GM18526 (cell line): Measurements from ENCODE around the gene ULK2.

Source experiments
- POLR2A ChIP-seq: IDR thresholded peaks from 3 replicates; pipeline ENCODE4 v1.6.1; 2011; ENCODE audit not compliant: insufficient read length; ENCODE audit errors: extremely low read depth

The ULK2 gene

DNA sequence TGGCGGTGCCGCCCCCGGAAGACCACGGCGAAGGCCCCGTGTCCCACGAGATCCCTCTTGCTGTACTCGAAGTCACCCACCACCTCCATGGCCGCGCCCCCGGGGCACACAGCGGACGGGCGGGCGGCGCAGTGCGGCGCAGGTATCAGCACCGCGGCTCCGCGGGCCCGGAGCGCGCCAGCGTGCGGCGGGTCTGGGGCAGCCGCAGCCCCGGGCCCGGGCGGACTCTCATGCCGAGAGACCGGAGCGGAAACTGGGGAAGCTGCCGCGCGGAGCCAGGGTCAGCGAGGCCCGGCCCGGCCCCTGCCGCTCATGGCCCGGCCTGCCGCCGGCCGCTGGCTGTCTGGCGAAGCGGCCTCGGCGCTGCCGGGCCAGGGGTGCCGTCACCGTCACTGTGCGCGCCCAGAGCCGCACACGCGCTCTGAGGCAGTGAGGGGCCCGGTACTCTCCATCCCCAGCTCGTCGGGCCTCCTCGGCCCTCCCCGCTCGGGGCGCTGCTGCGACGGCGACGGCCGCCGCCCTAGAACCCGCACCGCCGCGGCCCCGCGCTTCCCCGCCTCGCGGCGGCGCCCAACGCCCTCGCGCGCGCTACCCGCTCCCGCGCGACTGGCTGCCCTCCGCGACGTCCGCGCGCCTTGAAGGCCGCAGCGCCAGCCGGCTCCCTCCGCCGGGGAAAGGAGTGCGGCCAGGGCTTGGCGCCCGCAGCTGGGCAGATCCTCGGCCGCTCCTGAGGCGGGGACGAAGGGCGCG, at the start of gene ULK2:
TSS of gene ULK2 (minus strand) at position 608 of the 750 bp plus-strand sequence. CDS start at position 89, 519 bp downstream.
- peak; percentile 38 for TF ChIP-seq POLR2A

DNA sequence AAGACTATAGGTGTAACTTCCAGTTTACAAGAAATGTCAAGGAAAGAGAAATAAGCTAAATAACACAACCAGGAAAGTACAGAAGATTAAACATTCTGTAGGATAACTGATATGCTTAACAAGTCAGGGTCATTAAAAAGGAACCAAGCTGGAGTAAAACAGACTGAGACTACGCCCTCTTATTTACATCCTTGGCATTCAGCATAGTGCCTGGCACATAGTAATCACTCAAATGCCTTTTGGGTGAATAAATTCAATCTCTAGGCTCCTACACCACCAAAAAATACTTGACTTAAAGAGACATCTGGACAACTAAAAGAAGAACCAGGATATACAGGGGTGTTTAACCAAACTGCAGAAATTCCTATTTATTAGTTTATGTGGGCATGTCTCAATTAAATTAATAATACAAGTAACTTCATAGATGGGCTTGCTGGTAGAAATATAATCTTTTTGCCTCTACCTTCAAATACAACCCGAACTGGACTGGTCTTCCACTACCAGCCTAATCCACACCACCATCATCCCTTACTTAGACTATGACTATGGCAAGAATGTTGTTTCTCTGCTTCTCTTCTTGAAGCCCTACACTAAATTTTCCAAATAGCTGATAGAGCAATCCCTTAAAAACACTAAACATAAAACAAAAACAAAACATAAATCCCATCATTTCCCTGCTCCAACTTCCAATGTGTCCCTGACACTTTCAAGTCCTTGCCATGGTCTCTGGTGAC, 47.7 kb upstream of the ULK2 start:
- no peak for TF ChIP-seq POLR2A

DNA sequence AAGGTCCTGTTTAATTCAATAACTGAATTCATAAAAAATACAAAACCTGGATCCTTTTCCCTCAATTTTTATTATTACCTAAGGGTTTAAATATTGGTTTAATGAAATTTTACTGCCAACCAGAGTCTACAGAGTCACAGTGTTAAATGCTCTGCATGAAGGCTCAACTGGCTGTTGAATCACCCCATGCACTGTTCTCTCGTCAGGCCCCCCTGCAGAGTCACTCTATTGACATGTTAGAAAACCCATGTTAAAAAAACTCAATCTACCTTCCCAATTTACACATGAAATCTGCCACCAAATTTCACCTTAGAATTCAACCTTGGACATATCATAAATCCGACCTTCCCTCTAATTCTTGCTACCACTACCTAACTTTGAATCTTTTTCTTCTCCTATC, 43.3 kb upstream of the ULK2 start:
- TF ChIP-seq POLR2A = no peak

DNA sequence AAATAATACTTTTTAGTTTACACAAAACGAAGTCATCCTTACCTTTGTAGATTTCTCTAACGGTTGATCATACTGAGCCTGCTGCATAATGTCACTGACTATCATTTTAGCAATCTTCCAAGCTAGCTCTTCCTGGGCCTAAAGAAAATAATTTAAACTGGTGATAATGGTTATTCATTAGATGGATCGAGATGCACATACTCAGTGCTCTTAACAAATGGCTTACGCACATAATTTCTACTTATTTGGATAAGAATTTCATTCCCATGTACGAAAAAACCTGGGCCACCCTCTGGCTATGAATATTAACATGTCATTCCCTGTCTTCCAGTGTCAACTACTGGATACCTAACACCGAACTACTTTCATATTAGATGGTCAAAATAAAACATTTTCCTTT, 41.4 kb upstream of the ULK2 start:
- TF ChIP-seq POLR2A = no peak

DNA sequence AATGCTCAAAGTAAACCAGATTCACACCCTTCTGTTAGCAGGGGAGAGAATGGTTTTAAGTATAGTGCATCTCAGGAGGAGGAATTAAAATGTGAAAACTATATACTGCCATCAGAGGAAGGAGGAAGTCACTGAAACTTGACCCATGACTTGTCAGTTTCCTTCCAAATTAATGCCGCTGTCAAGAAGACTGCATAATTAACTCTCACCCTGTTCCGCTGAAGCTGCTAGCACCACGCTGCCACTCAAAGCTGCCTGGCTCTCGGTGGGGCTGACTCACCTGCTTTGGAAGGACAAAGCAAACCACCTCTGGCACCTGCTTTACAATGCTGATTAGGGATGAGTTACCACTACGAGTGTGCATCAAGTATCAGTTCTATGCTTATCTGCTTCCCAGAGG, 37.8 kb upstream of the ULK2 start:
- no peak for TF ChIP-seq POLR2A

DNA sequence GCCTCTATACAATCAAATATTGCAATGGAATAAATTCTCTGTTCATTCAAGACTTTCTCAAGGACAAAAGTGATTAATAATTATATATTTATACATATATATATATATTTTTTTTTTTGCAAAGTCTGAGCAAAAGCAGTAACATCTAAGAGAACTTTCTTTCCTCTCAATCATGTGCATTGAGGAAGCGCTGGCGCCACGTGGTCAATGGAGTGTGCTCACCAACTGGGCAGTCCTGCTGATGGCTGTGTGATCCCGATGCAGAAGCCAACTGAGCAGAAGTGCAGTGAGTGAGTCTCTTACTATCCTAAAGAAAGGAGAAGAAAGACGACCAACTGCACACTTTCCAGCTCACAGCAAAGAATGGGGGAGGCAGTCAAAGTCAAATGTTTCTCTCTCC, 37.2 kb upstream of the ULK2 start:
- TF ChIP-seq POLR2A = no peak

DNA sequence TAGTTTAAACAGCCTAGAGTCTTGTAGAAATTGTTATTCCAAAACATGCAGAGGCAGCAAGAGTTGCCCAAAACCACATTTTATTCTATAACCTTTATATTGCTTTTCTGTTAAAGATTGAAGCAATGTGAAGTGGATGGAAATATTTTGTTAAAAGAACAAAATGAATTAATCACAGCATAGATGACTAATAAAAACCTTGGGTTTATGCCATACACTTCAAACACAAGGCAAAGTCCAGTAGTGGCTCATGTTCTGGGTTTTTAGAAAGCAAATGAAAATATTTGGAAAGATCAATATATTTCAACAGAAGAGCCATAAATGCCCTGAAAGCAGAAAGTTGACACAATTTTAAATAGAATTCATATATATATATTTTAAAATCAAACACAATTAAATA, 36.7 kb upstream of the ULK2 start:
- no peak for TF ChIP-seq POLR2A

DNA sequence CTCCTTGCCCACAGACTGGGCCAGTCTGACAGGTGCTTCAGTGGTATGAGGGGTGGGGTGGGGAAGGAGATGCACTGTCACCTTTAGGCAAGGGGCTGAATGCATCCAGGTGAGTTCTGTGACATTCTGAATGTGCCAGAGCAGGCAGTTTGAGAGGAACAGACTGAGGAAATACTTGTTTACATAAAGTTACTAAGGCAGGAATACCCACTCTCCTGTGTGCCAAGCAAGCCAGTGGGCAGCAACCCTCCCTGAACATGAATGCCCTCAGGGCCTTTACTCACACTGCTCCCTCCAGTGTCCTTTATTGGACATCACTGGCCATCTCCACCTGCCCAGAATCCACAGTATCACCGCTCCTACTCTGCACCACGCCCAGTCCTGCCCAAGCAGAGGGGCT, 33.1 kb upstream of the ULK2 start:
- TF ChIP-seq POLR2A = no peak

DNA sequence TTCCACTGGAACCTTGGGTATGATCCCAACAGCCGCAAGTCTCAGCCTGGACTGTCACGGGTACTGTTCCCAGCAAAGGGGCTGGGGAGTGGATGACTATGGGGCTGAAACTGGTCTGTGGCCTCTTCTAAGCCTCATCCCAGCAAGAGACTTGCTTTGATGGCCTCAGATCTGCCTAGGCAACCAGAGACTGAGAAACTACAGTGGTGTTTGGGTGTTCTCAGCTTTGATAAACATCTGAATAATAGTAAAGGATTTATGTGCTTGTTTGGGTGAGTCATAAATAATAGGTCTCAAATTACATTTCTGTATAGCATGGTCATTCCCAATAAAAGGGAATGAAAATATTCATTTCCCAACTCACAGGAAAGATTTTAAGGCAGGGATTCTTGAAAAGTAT, 30.2 kb upstream of the ULK2 start:
- no peak for TF ChIP-seq POLR2A

DNA sequence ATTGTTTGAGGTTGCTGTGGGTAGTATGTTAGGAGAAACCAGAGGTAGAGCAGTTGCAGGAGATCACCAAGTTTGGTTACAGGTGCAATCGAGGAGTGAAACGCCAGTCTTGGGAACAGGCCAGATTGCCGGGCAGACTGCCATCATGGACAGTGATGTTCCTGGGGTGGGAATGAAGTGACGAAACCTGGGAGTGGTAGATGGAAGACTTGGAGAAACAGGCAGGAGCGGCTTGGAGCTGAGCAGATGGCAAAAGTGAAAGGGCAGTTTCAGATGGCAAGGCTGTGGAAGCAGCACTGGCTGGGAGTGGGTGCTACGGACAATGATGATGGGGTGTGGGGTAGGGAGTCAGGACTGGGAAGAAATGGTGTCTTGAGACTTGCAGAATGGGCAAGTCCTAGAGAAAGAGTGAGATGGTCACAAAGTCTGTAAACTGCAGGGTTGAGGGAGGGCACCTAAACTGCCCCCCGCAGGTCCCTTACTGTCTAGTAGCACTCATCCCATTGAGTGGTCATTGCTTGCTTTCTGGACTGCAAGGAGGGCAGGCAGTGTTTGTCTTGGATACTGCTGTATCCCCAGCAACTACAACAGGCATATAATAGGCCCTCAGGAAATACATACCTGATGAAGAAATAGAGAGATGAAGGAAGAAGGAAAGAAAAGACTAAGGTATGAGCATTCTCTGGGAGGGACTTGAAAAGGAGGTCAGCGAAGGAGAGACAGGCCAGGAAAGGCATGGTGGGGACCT, 29.5 kb upstream of the ULK2 start:
- TF ChIP-seq POLR2A = no peak

DNA sequence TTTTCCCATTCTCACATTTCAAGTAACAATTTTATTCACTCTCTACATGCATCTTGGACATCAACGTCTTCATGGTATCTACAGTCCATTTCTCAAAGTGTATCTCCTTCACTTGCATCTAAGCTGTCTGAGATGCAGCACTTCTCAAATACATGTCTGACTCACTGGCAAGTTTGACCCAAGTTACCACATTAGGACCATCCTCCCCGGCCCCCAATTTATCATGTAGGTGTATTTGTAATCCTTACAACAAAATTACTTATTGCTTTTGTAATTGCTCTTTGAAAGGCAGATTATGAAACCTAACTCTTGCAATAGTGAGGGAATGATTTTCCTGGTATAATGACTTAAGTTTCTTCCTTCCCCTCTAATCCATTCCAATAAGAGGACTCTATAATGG, 28.9 kb upstream of the ULK2 start:
- no peak for TF ChIP-seq POLR2A

DNA sequence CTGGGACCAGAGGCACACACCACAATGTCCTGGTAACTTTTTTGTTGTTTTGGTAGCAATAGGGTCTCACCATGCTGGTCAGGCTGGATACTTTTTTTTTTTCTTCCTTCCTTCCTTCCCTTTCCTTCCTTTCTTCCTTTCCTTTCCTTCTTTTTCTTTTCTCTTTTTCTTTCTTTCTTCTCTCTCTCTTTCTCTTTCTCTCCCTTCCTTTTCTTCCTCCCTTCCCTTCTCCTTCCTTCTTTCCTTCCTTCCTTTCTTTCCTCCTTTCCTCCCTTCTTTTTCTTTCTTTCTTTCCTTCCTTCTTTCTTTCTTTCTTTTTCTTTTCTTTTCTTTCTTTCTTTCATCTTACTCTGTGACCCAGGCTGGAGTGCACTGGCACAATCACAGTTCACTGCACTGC, 18.4 kb upstream of the ULK2 start:
- TF ChIP-seq POLR2A = no peak

DNA sequence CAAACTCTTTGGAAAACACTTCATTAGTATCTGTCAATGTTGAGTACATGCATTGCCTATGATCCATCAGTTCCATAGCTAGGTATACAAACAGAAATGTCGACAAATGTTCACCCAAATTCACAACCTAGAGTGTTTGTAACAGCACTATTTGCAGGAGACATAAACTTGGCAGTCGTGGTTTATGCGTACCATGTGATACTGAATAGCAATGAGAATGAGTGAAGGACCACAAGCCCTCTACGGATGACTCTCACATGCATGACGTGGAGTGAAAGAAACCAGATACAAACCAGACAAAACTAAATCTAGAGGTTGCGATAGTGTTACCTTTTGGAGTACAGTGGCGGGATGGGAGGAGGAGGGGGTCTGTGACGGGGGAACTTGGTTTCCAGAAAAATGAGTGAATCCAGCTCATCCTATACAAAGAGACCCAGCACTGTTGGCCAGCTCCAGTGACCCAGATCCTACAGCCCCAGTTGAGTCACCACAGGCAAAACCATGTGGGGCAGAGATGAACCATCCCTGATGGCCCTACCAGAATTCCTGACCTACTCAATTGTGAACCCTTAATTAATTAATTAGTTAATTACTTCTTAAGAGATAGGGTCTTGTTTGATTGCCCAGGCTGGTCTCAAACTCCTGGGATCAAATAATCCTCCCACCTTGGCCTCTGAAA, 15.9 kb upstream of the ULK2 start:
- TF ChIP-seq POLR2A = no peak

DNA sequence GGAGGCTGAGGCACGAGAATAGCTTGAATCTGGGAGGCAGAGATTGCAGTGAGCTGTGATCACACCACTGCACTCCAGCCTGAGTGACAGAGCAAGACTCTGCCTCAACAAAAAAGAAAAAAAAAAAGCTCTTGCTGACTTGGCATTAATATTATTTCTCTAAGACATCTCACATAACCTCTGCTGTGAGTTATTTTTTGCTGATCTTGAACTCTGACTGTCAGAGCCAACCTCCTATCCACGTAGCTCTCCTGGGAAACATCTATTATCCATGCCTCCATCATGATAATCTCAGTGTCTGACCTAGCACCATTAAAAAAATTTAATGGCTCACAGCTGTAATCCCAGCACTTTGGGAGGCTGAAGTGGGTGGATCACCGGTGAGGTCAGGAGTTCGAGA, 12.7 kb upstream of the ULK2 start:
- no peak for TF ChIP-seq POLR2A

DNA sequence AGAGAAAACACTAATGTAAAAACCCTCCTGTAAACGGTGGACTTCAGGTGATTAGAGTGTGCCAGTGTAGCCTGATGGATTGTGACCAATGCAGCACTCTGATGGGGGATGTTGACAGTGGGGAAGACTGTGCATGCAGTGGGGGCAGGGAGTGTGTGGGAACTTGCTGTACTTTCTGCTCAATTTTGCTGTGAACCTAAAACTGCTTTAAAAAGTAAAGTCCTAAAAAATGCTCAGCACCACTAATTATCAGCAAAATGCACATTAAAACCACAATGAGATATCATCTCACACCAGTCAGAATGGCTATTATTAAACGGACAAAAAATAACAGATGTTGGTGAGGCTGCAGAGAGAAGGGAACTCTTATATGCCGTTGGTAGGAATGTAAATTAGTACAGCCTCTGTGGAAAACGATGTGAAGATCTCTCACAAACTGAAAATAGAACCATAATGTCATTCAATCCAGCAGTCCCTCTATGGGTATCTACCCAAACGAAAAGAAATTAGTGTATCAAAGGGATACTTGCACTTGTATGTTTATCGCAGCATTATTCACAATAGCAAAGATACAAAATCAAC, 9.7 kb upstream of the ULK2 start:
- TF ChIP-seq POLR2A = no peak
